Right lobe of liver (tissue), 6 donors: ENCODE results near the gene TRIOBP. TPM values are rescaled to one million over a fixed set of nuclear protein-coding genes. Genes with fewer than 3 reads are reported as not detected.

Experiments
- ATAC-seq, 4 donors: fragments of 200-7000 bp; cut with Tn5 transposase; one replicate each; pipeline ENCODE4 v1.9.1; 2020; ENCODE audit warnings: mild to moderate bottlenecking in 4 of 4, moderate library complexity in 4 of 4
- DNase-seq, 3 donors: peaks; one replicate each; pipeline ENCODE4 v3.0.0-alpha.2; 2020
- H3K27ac ChIP-seq, 3 donors: fragments of 200-600 bp; one replicate each; pipeline ENCODE4 v1.8.0; 2022
- H3K27me3 ChIP-seq, 2 donors: fragments of 200-600 bp; one replicate each; pipeline ENCODE4 v1.8.0; 2022
- H3K36me3 ChIP-seq, 4 donors: fragments of 200-600 bp; sonication (generic) in 1 of 4; one replicate each; pipeline versions ENCODE4 v1.5.1 to v1.8.0; 2017 to 2022; ENCODE audit warnings: control low read depth in 1 of 4
- H3K4me1 ChIP-seq, 4 donors: fragments of 200-600 bp; sonication (generic) in 1 of 4; one replicate each; pipeline versions ENCODE4 v1.5.1 to v1.8.0; 2017 to 2022; ENCODE audit warnings: control low read depth in 1 of 4
- H3K4me3 ChIP-seq, 3 donors: fragments of 200-600 bp; one replicate each; pipeline ENCODE4 v1.8.0; 2022
- H3K9me3 ChIP-seq, 4 donors: fragments of 200-600 bp; sonication (generic) in 1 of 4; one replicate each; pipeline versions ENCODE4 v1.5.1 to v1.8.0; 2017 to 2022; ENCODE audit warnings: control low read depth in 1 of 4
- CTCF ChIP-seq, 4 donors: fragments of 200-600 bp in 3 of 4; fragments of 450-650 bp in 1 of 4; IDR thresholded peaks; one replicate each; pipeline versions ENCODE4 v1.5.1 to v1.8.0; 2016 to 2022; ENCODE audit warnings: antibody characterized with exemption in 4 of 4, mild to moderate bottlenecking in 2 of 4
- POLR2A ChIP-seq: fragments of 450-650 bp; IDR thresholded peaks from one replicate; pipeline ENCODE4 v1.6.1; 2017; ENCODE audit warnings: antibody characterized with exemption, mild to moderate bottlenecking
- WGBS: methylation state at CpG from one replicate; pipeline ENCODE4 v1.1.6; 2018; ENCODE audit warnings: low coverage, low lambda C conversion rate; ENCODE audit not compliant: insufficient coverage; ENCODE audit errors: missing lambda C conversion rate; 5-methylcytosine and 5-hydroxymethylcytosine counted together
- intact Hi-C, 2 donors: fragments of 100-400 bp; cut with DNase I; formaldehyde crosslinking; loops; one replicate each; pipeline versions ENCODE4 v1.11.2 to v1.14.1; 2022
- total RNA-seq, 6 experiments: library from RNA; depleted of rRNA in 2 of 6; stranded (reverse); fragments of >200 nt in 2 of 6; fragmentation: NEBNext Ultra II Directional in 3 of 6; extraction: Animal tissue kit (Norgen Biotek cat#: 25700) in 3 of 6; gene quantifications; one replicate each; pipeline versions ENCODE4 v1.1.0 to v1.2.4, GENCODE V29; 2016 to 2023
- donor health status: DM: no; HTN: yes; CAD: no.
- donor health status: DM: no; HTN: no; CAD: no.
- donor health status: DM: no; HTN: no; CAD: no.
- donor health status: DM: no; HTN: yes; CAD: no.
- donor health status: DM: no; HTN: yes; CAD: no.

TRIOBP gene
- total RNA-seq, 6 experiments from 2014 or later: 11.7 to 22.8 (median 20.7) TPM

GRCh38 chr22:37769056-37769455 lies 72.2 kb downstream of the TRIOBP start:
- H3K27me3 ChIP-seq: no peaks in the 10 kb centered on the region
- H3K27ac ChIP-seq: no peak overlapping the region
- H3K4me3 ChIP-seq: no peak overlapping the region
- no peaks in the 10 kb centered on the region for H3K9me3 ChIP-seq
- peaks cover 0 to 22% (median 9%) of the 10 kb centered on the region in 4 donors for H3K36me3 ChIP-seq
- ATAC-seq (no peak), DNase-seq (no peak)
- TF ChIP-seq POLR2A (no peak), CTCF (IDR thresholded peaks at IDR 0.05) (no peak)
- intact Hi-C loops: no loop called here
- WGBS: 92% methylated on average over 2 of the region's 24 CpGs
- no peaks in the 10 kb centered on the region for H3K4me1 ChIP-seq

- intact Hi-C loops: no loop called here
- ATAC-seq (no peak), DNase-seq (no peak)
- Histone ChIP-seq H3K36me3 (peaks cover 0 to 22% (median 9%) of the 10 kb centered on the region in 4 donors), H3K27me3 (no peaks in the 10 kb centered on the region), H3K27ac (no peak overlapping the region), H3K4me3 (no peak overlapping the region), H3K9me3 (no peaks in the 10 kb centered on the region), H3K4me1 (no peaks in the 10 kb centered on the region)
- WGBS: 60% methylated on average over 3 of the region's 4 CpGs
- TF ChIP-seq POLR2A: no peak
- TF ChIP-seq CTCF (IDR thresholded peaks at IDR 0.05): no peak
Observed at GRCh38 chr22:37771081-37771480, 74.2 kb downstream of the TRIOBP start.

- ATAC-seq (no peak), DNase-seq (no peak)
- Histone ChIP-seq H3K36me3 (peaks cover 0 to 22% (median 9%) of the 10 kb centered on the region in 4 donors), H3K27ac (no peak overlapping the region), H3K9me3 (no peaks in the 10 kb centered on the region), H3K4me1 (no peaks in the 10 kb centered on the region), H3K27me3 (no peaks in the 10 kb centered on the region), H3K4me3 (no peak overlapping the region)
- TF ChIP-seq POLR2A (no peak), CTCF (IDR thresholded peaks at IDR 0.05) (no peak)
- 100% methylated on average over 1 of the region's 17 CpGs for WGBS
- intact Hi-C loops: no loop called here
Observed at GRCh38 chr22:37771702-37772427, 75.0 kb downstream of the TRIOBP start.

GRCh38 chr22:37774728-37775127 lies 77.9 kb downstream of the TRIOBP start:
- WGBS: no CpG with 5 or more reads among the region's 3 CpGs
- no peak overlapping the region for H3K27ac ChIP-seq
- TF ChIP-seq CTCF (IDR thresholded peaks at IDR 0.05) (no peak), POLR2A (no peak)
- H3K36me3 ChIP-seq: peaks cover 0 to 15% (median 7%) of the 10 kb centered on the region in 4 donors
- H3K4me3 ChIP-seq: no peak overlapping the region
- no peak for ATAC-seq
- intact Hi-C loops: no loop called here
- H3K27me3 ChIP-seq: no peaks in the 10 kb centered on the region
- H3K9me3 ChIP-seq: no peaks in the 10 kb centered on the region
- peaks cover 0 to 6% (median 3%) of the 10 kb centered on the region in 4 donors for H3K4me1 ChIP-seq
- DNase-seq: no peak
